Adrenal gland (tissue), 12 donors: ENCODE measurements around the gene DNAJC22. TPM values are rescaled to one million over a fixed set of nuclear protein-coding genes. Genes with fewer than 3 reads are reported as not detected.
A peak's percentile ranks its signal among the peaks of the same experiment; 100 is the strongest.

ENCODE experiments used
- DNase-seq, 7 donors: peaks; one replicate each; pipeline ENCODE4 v3.0.0-alpha.2; 2019 to 2020
- H3K27ac ChIP-seq, 5 donors: fragments of 200-600 bp; sonication (generic) in 4 of 5; 1 replicate in 3 of 5; 2 replicates in 2 of 5; pipeline versions ENCODE4 v1.5.1 to v1.8.0; 2016 to 2020; ENCODE audit warnings: mild to moderate bottlenecking in 1 of 5
- H3K27me3 ChIP-seq: fragments of 200-600 bp; 2 replicates; pipeline ENCODE4 v1.8.0; 2021
- H3K36me3 ChIP-seq, 2 donors: fragments of 200-600 bp; replicated peaks in 1 of 2; 1 replicate in 1 of 2; 2 replicates in 1 of 2; pipeline versions ENCODE4 v1.5.1 to v1.8.0; 2018 to 2022
- H3K4me1 ChIP-seq, 2 donors: fragments of 200-600 bp; replicated peaks in 1 of 2; 1 replicate in 1 of 2; 2 replicates in 1 of 2; pipeline versions ENCODE4 v1.5.1 to v1.8.0; 2018 to 2021
- H3K4me3 ChIP-seq, 4 donors: fragments of 200-600 bp; sonication (generic) in 3 of 4; one replicate each; pipeline ENCODE4 v1.5.1; 2016 to 2018
- H3K9me3 ChIP-seq, 3 donors: fragments of 200-600 bp; sonication (generic) in 1 of 3; replicated peaks in 1 of 3; 1 replicate in 2 of 3; 2 replicates in 1 of 3; pipeline versions ENCODE4 v1.5.1 to v1.8.0; 2016 to 2021
- CTCF ChIP-seq, 6 experiments: fragments of 450-650 bp in 4 of 6; fragments of 200-600 bp in 2 of 6; sonication (generic) in 1 of 6; IDR thresholded peaks; 1 replicate in 5 of 6; 2 replicates in 1 of 6; pipeline versions ENCODE4 v1.5.1 to v1.8.0; 2016 to 2021; ENCODE audit warnings: antibody characterized with exemption in 6 of 6, mild to moderate bottlenecking in 2 of 6, moderate library complexity in 1 of 6
- POLR2A ChIP-seq, 2 donors: fragments of 450-650 bp; IDR thresholded peaks; one replicate each; pipeline ENCODE4 v1.6.1; 2017; ENCODE audit warnings: antibody characterized with exemption in 2 of 2, mild to moderate bottlenecking in 2 of 2, moderate library complexity in 1 of 2
- WGBS, 4 donors: extraction: QIAGEN DNeasy Blood & Tissue Kit in 2 of 4; methylation state at CpG; one replicate each; pipeline versions ENCODE4 v1.1.5 to v1.1.7; 2013 to 2017; 5-methylcytosine and 5-hydroxymethylcytosine counted together
- intact Hi-C, 2 donors: fragments of 100-400 bp; cut with DNase I; formaldehyde crosslinking; loops; one replicate each; pipeline versions ENCODE4 v1.14.1 to v1.15.0; 2022 to 2023
- polyA plus RNA-seq, 3 donors: library from polyadenylated mRNA; stranded (reverse); fragments of 200-250 nt in 2 of 3; fragments of 350-450 nt in 1 of 3; fragmentation: Illumina TruSeq in 1 of 3; extraction: RNeasy Lipid Tissue Mini Kit (QIAGEN cat#74804) in 1 of 3; gene quantifications; one replicate each; pipeline ENCODE4 v1.2.3, GENCODE V29; 2013 to 2014
- total RNA-seq, 9 donors: library from RNA; depleted of rRNA in 4 of 9; stranded (reverse); fragments of >200 nt in 4 of 9; fragments of 120-200 nt in 1 of 9; fragmentation: NEBNext Ultra II Directional in 1 of 9; extraction: Animal tissue kit (Norgen Biotek cat#: 25700) in 1 of 9; gene quantifications; one replicate each; pipeline versions ENCODE4 v1.1.0 to v1.2.4, GENCODE V29; 2013 to 2023
- donor health status: healthy with polysubstance abuse.
- donor health status: Bipolar disorder and iron deficiency.
- donor health status: DM: yes; HTN: yes; CAD: no.
- donor health status: DM: no; HTN: no; CAD: no.
- donor health status: DM: no; HTN: no; CAD: no.
- donor health status: DM: yes; HTN: yes; CAD: no.

Gene DNAJC22
- total and polyA plus RNA-seq, 12 donors, result 0.40 to 2.9 (median 0.65) TPM

GRCh38 chr12:49340095-49340870 is 6.4 kb upstream of the DNAJC22 start:
- DNase-seq, result peak in 1 of 7 donors; percentile 15
- H3K27ac ChIP-seq, result no peak overlapping the region
- intact Hi-C loops, result no loop called here
- TF ChIP-seq POLR2A (IDR thresholded peaks at IDR 0.05), result no peak
- no peak for TF ChIP-seq CTCF (IDR thresholded peaks at IDR 0.05)
- peaks cover 17% of the 10 kb centered on the region for H3K27me3 ChIP-seq
- WGBS, 4 donors, result 81 to 87% (median 84%) methylated on average over 6 of the region's 6 CpGs
- H3K9me3 ChIP-seq, result no peaks in the 10 kb centered on the region
- H3K4me3 ChIP-seq, result no peak overlapping the region
- no peaks in the 10 kb centered on the region for H3K36me3 ChIP-seq
- peaks cover 18 to 37% of the 10 kb centered on the region in 2 donors for H3K4me1 ChIP-seq

DNA sequence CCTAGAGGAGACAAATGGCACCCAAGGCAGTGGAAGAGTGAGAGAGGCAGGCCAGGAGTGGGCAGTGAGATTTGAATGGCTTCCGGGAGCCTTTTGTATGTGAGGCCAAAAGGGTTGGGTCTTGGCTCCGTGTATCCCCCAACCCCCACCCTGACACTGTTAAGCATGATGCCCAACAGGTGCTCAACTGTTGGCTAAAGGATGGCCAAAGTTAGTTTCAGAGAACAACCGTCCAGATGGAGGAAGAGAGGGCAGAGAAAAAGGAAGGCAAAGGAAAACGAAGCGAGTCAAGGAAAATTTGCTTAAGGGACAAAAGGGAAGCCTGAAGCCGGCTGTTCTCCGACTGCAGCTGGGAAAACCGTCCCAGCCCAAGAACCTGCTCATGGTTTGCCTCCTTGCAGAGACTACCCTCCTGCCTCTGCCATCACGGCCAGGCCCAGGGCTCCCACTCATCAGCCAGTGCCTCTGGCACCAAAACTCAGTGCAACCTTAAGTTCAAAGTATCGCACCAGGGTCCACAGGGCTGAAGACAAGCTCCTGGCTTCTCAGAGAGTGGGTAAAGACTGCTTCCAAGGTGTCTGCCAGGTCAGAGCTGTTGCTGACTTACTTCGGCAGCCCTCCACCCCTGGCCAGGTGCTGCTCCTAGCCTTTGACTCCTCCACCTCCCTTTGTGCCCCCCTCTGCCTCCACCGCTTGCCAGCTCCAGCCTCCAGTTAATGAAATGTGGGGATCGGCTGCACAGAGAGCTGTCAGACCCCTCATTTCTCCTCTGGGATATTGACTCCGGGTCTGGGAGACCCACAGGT is 5.5 kb upstream of the DNAJC22 start:
- Histone ChIP-seq H3K4me1 (peaks cover 27 to 46% of the 10 kb centered on the region in 2 donors), H3K4me3 (no peak overlapping the region), H3K27me3 (peaks cover 15% of the 10 kb centered on the region), H3K27ac (no peak overlapping the region), H3K36me3 (no peaks in the 10 kb centered on the region), H3K9me3 (no peaks in the 10 kb centered on the region)
- WGBS, 4 donors, result 62 to 82% (median 73%) methylated on average over 12 to 14 of the region's 14 CpGs
- DNase-seq, result peak in 1 of 7 donors; percentile 15
- no peak for TF ChIP-seq POLR2A (IDR thresholded peaks at IDR 0.05)
- TF ChIP-seq CTCF (IDR thresholded peaks at IDR 0.05), result no peak
- intact Hi-C loops, result no loop called here

- peaks cover 15% of the 10 kb centered on the region for H3K27me3 ChIP-seq
- no peaks in the 10 kb centered on the region for H3K36me3 ChIP-seq
- H3K4me3 ChIP-seq, result no peak overlapping the region
- WGBS, 4 donors, result 56 to 70% (median 61%) methylated on average over 21 of the region's 21 CpGs
- H3K9me3 ChIP-seq, result no peaks in the 10 kb centered on the region
- no peak for TF ChIP-seq CTCF (IDR thresholded peaks at IDR 0.05)
- no peak for TF ChIP-seq POLR2A (IDR thresholded peaks at IDR 0.05)
- intact Hi-C loops, result no loop called here
- peaks cover 29 to 49% of the 10 kb centered on the region in 2 donors for H3K4me1 ChIP-seq
- peak in 1 of 7 donors; percentile 19 for DNase-seq
- H3K27ac ChIP-seq, result no peak overlapping the region
Observed at GRCh38 chr12:49341777-49342065, 5.0 kb upstream of the DNAJC22 start.

- WGBS, 4 donors, result 0 to 35% (median 21%) methylated on average over 1 to 58 of the region's 58 CpGs
- Histone ChIP-seq H3K27me3 (peaks cover 18% of the 10 kb centered on the region), H3K36me3 (no peaks in the 10 kb centered on the region), H3K4me3 (peak overlapping the region in 1 of 4 donors; percentile 44), H3K4me1 (peaks cover 33 to 52% of the 10 kb centered on the region in 2 donors), H3K27ac (no peak overlapping the region), H3K9me3 (no peaks in the 10 kb centered on the region)
- TF ChIP-seq POLR2A (IDR thresholded peaks at IDR 0.05) (no peak), CTCF (IDR thresholded peaks at IDR 0.05) (peak; percentile 49 to 80 (median 63))
- peak; percentile 50 to 80 (median 67) for DNase-seq
- intact Hi-C loops, result no loop called here
Observed at GRCh38 chr12:49342066-49342913, 4.4 kb upstream of the DNAJC22 start.
